ENCODE results near the gene UPP1. TPM values are rescaled to one million over a fixed set of nuclear protein-coding genes. Genes with fewer than 3 reads are reported as not detected.

The UPP1 gene
- total and polyA plus RNA-seq, 2 donors (not counting 1 experiment from before 2014, with no cell fraction given): 5.8 to 8.0 TPM

DNA sequence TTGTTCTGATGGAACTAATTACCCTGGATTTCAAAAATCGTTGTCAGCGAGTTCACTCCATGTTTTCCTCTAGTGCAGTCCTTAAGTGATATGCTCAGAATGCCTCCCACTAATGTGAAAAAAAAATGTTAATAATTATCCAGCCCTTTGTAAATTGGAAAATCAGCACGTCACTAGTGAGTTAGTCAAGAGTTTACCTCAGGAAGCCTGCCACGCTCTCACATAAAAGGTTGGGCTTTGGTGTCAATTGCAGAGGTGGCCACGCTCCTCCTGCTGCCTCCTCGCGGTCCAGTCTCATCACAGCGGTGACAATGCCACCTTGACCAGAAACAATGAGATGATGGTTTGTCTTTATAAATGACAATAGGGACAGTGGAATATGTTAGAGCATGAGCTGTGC, 22.5 kb downstream of the UPP1 start:
- H4K20me1 ChIP-seq (ENCODE audit: control insufficient read depth, insufficient read depth, low read length, poor library complexity, severe bottlenecking): no peaks in the 10 kb centered on the region
- H3K4me1 Mint-ChIP-seq: peaks cover 4% of the 10 kb centered on the region
- H3K27me3 Mint-ChIP-seq: peaks cover 3% of the 10 kb centered on the region
- peaks cover 0 to 3% of the 10 kb centered on the region in 2 donors for H3K4me1 ChIP-seq (ENCODE audit: control insufficient read depth in 2 of 2, insufficient read depth in 2 of 2, low read length in 2 of 2)
- POLR2A ChIA-PET: no interaction called here
- ATAC-seq (ENCODE audit: low read depth): no peak
- no peak overlapping the region for H3K4me3 Mint-ChIP-seq
- no peaks in the 10 kb centered on the region for H3K27me3 ChIP-seq (replicated peaks in 1 of 4; ENCODE audit: control extremely low read depth in 1 of 4, control insufficient read depth in 3 of 4, insufficient read depth in 4 of 4, low read length in 3 of 4)
- no peak overlapping the region for H2AFZ ChIP-seq (ENCODE audit: insufficient read depth, low read depth, low read length, poor library complexity, severe bottlenecking)
- DNase-seq: no peak
- no peaks in the 10 kb centered on the region for H3K9me3 ChIP-seq (ENCODE audit: control extremely low read depth in 1 of 3, control insufficient read depth in 2 of 3, insufficient read depth in 1 of 3, low read length in 2 of 3)
- no peak overlapping the region for H3K27ac ChIP-seq (ENCODE audit: low read length in 2 of 2)
- no peak overlapping the region for H3K4me3 ChIP-seq (ENCODE audit: control extremely low read depth in 1 of 5, extremely low read depth in 1 of 5, insufficient read depth in 1 of 5, low read depth in 2 of 5, low read length in 4 of 5)
- H3K36me3 ChIP-seq (replicated peaks in 1 of 2; ENCODE audit: control extremely low read depth in 1 of 2, control insufficient read depth in 1 of 2, extremely low read depth in 1 of 2, insufficient read depth in 2 of 2, low read length in 1 of 2): no peaks in the 10 kb centered on the region
- no peaks in the 10 kb centered on the region for H3K79me2 ChIP-seq (ENCODE audit: control insufficient read depth, insufficient read depth, low read length)
- no peaks in the 10 kb centered on the region for H3K9me3 Mint-ChIP-seq (ENCODE audit: insufficient read depth)
- no peak overlapping the region for H3K9ac ChIP-seq (ENCODE audit: low read length)
- TF ChIP-seq, protein P1, sequence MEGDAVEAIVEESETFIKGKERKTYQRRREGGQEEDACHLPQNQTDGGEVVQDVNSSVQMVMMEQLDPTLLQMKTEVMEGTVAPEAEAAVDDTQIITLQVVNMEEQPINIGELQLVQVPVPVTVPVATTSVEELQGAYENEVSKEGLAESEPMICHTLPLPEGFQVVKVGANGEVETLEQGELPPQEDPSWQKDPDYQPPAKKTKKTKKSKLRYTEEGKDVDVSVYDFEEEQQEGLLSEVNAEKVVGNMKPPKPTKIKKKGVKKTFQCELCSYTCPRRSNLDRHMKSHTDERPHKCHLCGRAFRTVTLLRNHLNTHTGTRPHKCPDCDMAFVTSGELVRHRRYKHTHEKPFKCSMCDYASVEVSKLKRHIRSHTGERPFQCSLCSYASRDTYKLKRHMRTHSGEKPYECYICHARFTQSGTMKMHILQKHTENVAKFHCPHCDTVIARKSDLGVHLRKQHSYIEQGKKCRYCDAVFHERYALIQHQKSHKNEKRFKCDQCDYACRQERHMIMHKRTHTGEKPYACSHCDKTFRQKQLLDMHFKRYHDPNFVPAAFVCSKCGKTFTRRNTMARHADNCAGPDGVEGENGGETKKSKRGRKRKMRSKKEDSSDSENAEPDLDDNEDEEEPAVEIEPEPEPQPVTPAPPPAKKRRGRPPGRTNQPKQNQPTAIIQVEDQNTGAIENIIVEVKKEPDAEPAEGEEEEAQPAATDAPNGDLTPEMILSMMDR (IDR thresholded peaks at IDR 0.05): no peak
- no peak for TF ChIP-seq EZH2 (IDR thresholded peaks at IDR 0.05; ENCODE audit: borderline replicate concordance, insufficient read depth, low read depth, low read length, poor library complexity, severe bottlenecking)
- WGBS (ENCODE audit: insufficient coverage): 98% methylated on average over 5 of the region's 8 CpGs
- CTCF ChIA-PET: interaction anchor here (2.8 to 15.9 kb wide), 3 partner anchors 119 to 845 kb away, joined by 18 to 229 read pairs (median 99); no protein-coding TSS in a partner anchor
- H3K27ac Mint-ChIP-seq: no peak overlapping the region
- intact Hi-C loops (cut with micrococcal nuclease): loop anchor here (2.0 kb wide), 2 partner anchors 27 to 77 kb away; partner anchors contain the start of gene C7orf57
- no peak overlapping the region for H3K4me2 ChIP-seq (replicated peaks; ENCODE audit: low read depth, low read length, poor library complexity, severe bottlenecking)

DNA sequence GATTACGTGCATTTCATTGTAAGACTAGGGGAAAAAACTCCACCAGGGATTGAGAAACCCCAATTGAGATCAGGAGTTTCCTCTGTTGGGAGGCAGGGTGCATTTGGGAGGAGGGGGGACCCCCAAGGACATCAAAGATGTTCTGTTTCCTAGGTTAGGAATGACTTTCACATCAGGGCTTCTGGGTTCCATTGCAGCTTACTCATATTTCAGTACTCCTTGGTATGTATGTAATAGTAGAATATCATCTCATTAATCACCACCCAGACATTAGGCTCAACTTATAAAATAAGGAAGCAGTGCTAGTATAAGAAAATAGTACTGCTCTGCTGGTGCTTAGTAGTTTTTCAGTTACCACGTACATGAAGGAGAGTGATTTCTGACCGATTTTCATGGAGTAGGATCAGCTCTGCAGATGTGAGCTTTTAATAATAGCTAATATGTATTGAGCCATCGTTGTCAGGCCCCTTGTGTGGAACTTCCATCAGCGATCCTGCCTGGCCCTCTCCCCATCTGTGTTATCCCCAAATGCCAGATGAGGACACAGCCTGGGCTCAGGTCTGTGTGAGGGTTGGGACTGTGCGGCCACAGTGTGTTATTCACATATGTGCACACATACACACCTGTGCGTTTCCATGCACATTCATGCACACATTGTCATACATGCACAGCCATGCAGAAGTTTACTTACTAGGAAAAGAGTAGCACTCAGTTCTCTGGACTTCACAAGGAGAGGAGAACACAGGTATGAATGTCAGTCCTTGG, 23.5 kb downstream of the UPP1 start:
- intact Hi-C loops (cut with micrococcal nuclease): no loop called here
- H3K36me3 ChIP-seq (replicated peaks in 1 of 2; ENCODE audit: control extremely low read depth in 1 of 2, control insufficient read depth in 1 of 2, extremely low read depth in 1 of 2, insufficient read depth in 2 of 2, low read length in 1 of 2): no peaks in the 10 kb centered on the region
- H3K4me3 ChIP-seq (ENCODE audit: control extremely low read depth in 1 of 5, extremely low read depth in 1 of 5, insufficient read depth in 1 of 5, low read depth in 2 of 5, low read length in 4 of 5): no peak overlapping the region
- H3K4me3 Mint-ChIP-seq: no peak overlapping the region
- H3K27me3 Mint-ChIP-seq: peaks cover 3% of the 10 kb centered on the region
- no peak overlapping the region for H3K27ac Mint-ChIP-seq
- no peak overlapping the region for H3K27ac ChIP-seq (ENCODE audit: low read length in 2 of 2)
- TF ChIP-seq EZH2 (IDR thresholded peaks at IDR 0.05; ENCODE audit: borderline replicate concordance, insufficient read depth, low read depth, low read length, poor library complexity, severe bottlenecking): no peak
- TF ChIP-seq, protein P1 (IDR thresholded peaks at IDR 0.05): no peak
- CTCF ChIA-PET: interaction anchor here (1.0 to 15.9 kb wide), 4 partner anchors 120 to 846 kb away, joined by 4 to 229 read pairs (median 58); no protein-coding TSS in a partner anchor
- H3K9ac ChIP-seq (ENCODE audit: low read length): no peak overlapping the region
- ATAC-seq (ENCODE audit: low read depth) (no peak), DNase-seq (no peak)
- no peak overlapping the region for H3K4me2 ChIP-seq (replicated peaks; ENCODE audit: low read depth, low read length, poor library complexity, severe bottlenecking)
- H3K9me3 ChIP-seq (ENCODE audit: control extremely low read depth in 1 of 3, control insufficient read depth in 2 of 3, insufficient read depth in 1 of 3, low read length in 2 of 3): no peaks in the 10 kb centered on the region
- no peaks in the 10 kb centered on the region for H4K20me1 ChIP-seq (ENCODE audit: control insufficient read depth, insufficient read depth, low read length, poor library complexity, severe bottlenecking)
- peaks cover 4% of the 10 kb centered on the region for H3K4me1 Mint-ChIP-seq
- no peak overlapping the region for H2AFZ ChIP-seq (ENCODE audit: insufficient read depth, low read depth, low read length, poor library complexity, severe bottlenecking)
- H3K9me3 Mint-ChIP-seq (ENCODE audit: insufficient read depth): no peaks in the 10 kb centered on the region
- 100% methylated on average over 1 of the region's 7 CpGs for WGBS (ENCODE audit: insufficient coverage)
- no peaks in the 10 kb centered on the region for H3K27me3 ChIP-seq (replicated peaks in 1 of 4; ENCODE audit: control extremely low read depth in 1 of 4, control insufficient read depth in 3 of 4, insufficient read depth in 4 of 4, low read length in 3 of 4)
- peaks cover 0 to 3% of the 10 kb centered on the region in 2 donors for H3K4me1 ChIP-seq (ENCODE audit: control insufficient read depth in 2 of 2, insufficient read depth in 2 of 2, low read length in 2 of 2)
- POLR2A ChIA-PET: no interaction called here
- no peaks in the 10 kb centered on the region for H3K79me2 ChIP-seq (ENCODE audit: control insufficient read depth, insufficient read depth, low read length)

All from B cell (primary cell).